NCI-H1694 (cell line): ENCODE results near the gene ELMOD2.
"Not testable (repeated sequence)": the region's sequence is repeated elsewhere in the genome, so short reads cannot be mapped to it uniquely, and the experiment has no call there.

Experiments used
- DNase-seq: peaks from one replicate; lab custom pipeline; 2025; lab: John Stamatoyannopoulos, UW

Gene ELMOD2, protein sequence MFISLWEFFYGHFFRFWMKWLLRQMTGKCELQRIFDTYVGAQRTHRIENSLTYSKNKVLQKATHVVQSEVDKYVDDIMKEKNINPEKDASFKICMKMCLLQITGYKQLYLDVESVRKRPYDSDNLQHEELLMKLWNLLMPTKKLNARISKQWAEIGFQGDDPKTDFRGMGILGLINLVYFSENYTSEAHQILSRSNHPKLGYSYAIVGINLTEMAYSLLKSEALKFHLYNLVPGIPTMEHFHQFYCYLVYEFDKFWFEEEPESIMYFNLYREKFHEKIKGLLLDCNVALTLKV

DNA sequence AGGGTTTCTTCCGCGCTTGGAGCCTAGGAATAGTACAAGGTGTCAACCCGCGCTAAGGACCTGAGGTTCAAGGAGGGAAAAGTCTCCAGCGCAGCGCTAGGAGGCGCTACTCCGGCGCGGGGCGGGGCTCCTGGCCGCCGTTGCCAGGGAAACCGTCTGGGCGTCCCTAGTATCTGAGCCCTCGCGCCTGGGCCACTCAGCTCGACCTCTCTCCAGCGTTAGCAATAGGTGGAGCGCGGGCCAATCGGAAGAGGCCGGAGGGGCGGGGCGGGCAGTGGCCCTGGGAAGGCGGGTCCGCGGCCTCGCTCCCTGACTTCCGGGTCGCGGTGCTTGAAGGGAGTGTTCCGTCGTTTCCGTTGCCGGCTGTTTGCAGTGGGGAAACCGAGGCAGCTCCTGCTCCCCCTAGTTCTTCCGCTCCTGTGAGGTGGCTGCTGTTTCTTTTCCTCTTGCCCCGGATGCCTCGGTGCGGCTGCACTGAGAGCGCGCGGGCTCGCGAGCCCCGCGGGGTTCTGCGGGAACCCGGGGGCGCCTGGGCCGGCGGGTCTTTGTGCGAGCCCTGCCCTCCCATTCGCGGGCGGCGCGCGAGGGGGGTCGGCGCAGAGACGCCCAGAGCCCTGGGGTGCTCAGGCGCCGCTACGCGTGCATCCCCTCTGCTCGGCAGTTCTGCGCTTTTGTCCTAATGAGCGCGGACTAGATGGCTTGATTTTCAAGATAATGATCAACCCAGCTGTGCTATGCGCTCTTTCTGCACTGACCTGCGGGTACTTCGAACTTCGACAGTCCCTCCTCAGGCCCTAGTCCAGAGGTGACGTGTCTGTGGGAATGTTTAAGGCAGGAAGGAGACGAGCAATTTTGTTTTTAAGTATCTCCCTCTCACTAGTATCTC, at the start of gene ELMOD2:
TSS of gene ELMOD2 (plus strand) at position 312 of the 886 bp plus-strand sequence. CDS start 1,261 bp downstream, outside the sequence.
- DNase-seq, result peak; percentile 91

DNA sequence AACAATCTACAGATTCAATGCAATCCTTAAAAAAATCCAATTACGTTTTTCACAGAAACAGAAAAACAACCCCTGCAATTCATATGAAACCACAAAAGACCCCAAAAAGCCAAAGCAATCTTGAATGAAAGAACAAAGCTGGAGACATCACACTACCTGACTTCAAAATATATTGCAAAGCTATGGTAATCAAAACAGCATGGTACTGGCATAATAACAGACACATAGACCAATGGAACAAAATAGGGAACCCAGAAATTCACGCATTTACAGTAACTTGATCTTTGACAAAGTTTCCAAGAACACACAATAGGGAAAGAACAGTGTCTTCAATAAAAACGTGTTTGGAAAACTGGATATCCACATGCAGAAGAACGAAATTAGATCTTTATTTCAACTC, 40.5 kb upstream of the ELMOD2 start:
- no peak for DNase-seq

DNA sequence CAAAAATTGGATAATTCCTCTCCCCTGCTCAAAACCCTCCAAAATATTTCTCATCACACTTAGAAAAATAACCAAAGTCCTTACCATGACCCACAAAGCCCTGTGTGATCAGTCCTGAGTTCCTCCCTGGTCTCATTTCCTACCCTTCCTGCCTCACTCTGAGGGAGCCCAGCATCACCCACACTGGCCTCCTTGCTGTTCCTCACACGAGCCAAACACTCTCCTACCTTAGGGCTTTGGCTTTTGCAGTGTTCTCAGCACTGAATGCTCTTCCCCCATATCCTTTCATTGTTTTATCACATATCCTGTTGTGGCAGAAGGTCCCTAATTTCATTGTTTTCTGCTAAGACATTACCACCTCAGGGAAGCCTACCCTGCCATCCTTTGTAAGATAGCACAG, 38.0 kb upstream of the ELMOD2 start:
- DNase-seq, result no peak

DNA sequence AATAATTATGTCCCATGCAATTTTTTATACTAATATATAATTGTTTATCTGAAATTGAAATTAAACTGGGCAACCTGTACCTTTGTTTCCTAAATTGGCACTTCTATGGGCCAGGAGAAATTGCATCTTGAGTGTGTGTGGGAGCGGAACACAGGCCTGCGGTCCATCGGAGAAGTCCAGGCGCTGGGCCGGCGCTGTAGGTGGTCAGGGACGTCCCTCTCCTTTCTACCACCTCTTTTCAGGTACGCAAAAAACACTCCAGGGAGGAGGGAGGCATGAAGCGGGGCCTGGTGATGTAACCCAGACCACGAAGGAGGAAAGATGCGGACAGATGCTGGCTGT, 26.6 kb upstream of the ELMOD2 start:
- no peak for DNase-seq

DNA sequence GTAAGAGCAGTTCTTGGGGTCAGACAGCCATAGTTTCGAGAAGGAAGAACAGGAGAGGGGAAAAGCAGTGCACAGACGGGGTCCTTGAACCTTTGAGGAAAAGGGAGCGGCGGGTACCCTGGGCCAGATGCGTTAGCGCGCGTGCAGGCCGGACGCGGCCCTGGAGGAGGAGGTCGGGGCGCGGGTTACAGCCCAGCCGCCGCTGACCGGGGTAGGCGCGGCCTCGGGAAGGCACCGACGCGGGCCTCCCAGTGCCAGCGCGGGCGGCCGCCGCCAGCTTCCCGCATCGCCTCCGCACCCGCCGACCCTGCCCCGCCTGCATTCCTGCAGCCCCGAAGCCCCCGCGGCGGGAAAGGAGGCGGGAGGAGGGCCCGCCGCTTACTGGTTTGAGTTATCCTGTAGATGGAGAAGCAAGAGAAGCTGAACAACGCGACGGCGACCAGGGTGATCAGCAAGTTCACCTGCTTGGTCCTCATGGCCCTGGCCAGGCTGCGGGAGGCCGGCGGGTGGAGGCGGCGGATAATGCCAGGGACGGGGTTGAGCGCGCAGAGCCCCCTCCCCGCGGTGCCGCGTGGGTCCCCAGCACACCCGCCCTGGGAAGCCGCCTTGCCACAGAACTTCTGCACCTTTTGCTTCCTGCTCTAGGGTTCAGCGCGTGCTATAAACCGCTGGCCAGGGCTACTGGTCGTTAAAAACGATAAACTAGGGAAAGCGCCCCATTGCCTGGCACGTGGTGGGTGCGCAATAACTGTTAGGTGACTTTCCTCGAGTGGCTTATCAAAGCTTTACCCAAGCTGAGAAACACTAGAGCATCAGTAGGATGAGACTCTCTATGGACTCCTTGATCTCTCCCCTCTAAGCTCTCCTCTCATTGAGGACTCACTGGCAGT, 26.0 kb upstream of the ELMOD2 start, which contains the start of gene MGAT4D:
TSS of gene MGAT4D (minus strand) at position 547 of the 890 bp plus-strand sequence. CDS start at position 476, 71 bp downstream.
- no peak for DNase-seq

DNA sequence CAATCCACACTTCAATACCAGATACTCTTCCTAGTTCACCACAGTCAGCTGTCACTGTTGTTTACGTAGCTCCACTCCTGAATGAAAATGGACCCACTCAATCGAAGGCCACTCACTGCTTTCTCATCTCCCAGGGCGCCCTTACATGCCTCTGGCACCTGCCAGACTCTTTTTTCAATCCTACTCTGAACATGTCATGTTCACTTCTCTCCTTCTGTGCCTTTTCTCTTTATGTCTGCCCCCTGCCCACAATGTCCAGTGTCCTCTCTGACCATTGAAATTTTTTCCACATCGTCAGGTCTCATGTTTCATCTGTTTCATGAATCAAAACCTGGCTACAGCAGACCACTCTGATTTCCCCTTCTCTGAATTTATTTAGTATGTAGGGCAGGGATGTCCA, 24.6 kb upstream of the ELMOD2 start:
- DNase-seq, result no peak

DNA sequence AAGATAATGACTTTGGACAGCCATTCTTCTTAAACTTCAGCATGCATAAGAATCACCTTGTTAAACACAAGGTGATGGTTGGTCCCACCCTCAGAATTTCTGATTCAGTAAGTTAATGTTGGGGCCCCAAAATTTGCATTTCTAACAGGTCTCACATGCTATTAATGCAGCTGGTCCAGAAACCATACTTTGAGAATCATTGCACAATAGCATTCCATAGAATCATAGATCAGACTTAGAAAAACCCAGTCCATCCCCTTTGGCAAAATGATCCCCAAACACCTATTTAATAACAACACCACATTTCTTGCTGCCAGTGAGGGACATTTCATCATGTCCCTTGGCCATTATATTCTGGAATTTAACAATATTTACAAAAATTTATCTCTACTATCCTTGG, 19.7 kb upstream of the ELMOD2 start:
- DNase-seq, result no peak

DNA sequence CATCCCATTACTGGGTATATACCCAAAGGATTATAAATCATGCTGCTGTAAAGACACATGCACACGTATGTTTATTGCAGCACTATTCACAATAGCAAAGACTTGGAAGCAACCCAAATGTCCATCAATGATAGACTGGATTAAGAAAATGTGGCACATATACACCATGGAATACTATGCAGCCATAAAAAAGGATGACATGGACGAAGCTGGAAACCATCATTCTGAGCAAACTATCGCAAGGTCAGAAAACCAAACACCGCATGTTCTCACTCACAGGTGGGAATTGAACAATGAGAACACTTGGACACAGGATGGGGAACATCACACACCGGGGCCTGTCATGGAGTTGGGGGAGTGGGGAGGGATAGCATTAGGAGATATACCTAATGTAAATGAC, 10.2 kb upstream of the ELMOD2 start:
- not testable (repeated sequence) for DNase-seq

DNA sequence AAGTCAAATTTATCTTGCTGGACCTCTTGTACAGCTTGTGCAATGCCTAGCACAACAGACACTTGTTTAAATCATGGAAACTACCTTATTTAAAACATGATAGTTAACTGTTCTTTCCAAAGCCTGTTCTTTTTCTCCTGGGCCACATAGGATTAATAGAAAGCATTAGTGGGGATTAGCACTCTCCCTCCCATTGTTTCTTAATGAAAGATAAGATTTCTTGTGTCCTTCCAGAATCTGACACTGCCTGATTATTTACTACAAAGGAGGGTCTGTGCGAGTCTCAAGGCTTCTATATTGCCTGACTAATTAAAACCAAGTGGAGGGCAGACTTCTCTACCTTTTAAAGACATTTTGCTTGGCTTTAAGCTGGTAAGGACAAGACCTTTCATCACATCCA, 8.5 kb upstream of the ELMOD2 start:
- no peak for DNase-seq

DNA sequence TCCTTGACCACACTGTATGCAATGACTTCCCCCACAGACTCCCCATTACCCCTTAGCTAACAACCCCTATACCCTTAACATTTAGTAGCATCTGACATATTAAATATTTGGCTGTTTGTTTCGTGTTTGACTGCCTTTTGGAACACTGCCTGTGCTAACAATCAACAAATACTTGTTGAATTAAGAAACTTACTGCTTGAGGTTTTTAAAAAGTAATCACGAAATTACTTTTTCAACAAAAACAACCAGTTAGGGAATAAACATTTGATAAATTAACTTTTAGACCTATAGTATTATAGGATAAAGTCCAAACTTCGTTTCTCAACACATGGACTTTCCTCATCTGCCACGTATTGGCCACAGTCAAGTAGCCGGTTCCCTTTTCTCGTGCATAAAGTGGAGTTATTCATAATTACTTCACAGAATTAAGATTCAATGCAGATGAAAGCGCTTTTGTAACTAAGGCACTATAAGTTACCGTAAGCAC, 555 bp upstream of the ELMOD2 start:
- DNase-seq, result no peak

DNA sequence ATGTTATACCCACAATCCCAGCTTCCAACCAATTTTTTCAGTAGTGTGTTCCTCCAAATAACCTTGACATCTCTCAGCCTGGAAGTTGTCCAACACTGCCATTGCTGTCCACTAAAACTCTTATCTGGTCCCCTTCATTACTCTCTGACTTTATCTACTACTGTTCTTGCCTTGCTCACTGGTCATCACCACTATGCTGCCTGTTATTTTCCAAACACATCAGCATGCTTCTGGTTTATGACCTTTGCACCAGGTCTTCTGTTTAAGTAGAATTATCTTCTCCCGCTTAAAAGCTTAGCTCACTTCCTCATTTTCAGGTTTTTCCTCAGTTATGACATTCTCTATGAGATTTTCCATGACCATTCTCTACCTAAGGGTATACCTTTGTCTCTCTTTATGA, 5.5 kb downstream of the ELMOD2 start:
- no peak for DNase-seq

DNA sequence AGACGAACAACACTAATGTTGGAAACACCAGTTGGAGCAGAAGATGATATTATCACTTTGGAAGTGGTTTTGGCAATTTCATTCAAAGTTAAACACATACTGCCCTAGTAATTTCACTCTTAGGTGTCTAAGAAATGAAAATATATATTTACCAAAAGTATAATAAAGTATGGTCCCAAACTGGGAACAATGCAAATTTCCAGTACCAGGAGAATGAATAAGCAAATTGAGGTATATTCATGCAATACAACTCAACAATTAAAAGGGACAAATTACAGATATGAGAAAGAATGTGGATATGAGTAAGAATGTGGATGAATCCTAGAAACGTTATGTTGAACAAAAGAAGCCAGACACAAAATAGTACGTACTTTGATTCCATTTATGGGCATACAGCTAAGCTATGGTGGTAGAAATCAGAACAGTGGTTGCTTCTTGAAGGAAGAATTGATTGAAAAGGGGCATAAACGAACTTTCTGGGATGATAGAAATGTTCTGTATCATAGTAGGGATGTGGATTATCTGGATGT, 10.0 kb downstream of the ELMOD2 start:
- DNase-seq, result no peak

DNA sequence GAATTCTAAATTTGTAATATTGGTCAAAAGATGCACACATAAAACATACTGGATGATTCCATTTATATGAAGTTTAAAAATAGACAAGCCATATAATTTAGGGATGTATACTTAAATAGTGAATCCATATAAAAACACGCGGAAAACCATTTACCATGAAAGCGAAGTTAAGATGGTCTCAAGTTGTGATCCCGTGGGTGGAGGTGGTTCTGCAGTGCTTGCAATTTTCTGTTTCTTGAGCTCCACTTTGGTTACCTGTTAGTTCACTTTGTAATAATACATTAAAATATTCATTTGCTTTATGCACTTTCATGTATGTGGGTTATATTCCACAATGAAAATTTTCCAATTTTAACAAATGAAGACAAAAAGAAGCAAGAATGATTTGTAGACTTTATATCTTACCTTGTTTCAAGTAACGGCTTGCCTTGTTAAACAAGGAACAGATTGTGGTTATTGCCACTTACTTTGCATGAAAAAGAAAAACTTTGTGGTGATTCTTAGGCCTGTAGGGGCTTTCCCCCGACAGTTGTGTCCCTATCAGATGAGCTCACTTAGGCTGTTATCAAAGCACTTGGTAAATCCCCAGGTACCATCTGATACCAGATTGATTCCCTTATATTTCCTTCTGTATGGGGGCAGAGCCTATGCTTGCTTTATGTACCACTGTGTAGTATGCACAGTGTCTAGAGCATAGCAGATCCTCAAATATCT, 32.6 kb downstream of the ELMOD2 start:
- no peak for DNase-seq

DNA sequence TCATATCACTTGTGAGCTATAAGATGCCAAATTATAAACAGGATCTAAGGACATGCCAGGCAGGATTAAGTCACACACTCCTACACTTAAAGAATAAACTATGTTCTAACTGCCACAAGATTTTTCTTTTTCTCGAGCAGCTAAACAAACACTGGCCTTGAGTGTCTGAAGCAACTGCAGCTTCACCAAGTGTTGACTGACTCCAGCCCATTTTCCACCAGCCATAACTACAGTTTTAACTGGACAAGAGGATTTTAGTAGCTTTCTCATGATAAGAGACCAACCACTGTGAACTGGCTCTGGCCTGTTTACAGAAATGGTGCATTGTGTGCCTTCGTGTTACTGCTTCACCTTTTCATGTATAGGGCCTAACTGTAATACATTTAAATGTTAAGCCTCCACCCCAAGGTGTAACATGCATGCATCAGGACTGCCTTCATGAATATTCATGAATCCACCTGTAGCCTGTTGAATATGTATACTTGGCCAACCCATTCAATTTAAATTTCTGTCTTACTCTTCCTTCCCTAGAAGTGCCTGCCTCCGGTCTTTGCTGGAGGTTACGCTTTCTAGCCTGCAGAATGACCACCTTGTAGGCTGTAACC, 34.0 kb downstream of the ELMOD2 start:
- DNase-seq, result no peak

DNA sequence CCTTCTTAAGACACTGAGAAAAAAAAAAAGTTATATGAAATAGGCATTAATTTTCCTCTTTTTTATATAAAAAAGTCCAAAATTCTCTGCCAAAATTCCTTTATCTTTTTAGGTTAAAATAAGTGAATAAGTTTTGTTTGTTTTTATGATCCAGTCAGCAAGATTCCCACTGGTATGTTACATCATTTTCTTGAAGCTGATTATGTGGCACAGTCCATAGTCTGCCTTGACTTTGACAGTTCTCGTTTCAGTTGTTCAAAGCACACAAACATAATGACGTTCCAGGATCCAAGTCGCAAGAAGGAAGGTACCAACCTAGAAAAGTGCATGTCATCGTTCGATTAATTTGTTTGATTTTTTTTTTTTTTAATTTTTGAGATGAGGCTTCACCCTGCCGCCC, 35.7 kb downstream of the ELMOD2 start:
- no peak for DNase-seq

DNA sequence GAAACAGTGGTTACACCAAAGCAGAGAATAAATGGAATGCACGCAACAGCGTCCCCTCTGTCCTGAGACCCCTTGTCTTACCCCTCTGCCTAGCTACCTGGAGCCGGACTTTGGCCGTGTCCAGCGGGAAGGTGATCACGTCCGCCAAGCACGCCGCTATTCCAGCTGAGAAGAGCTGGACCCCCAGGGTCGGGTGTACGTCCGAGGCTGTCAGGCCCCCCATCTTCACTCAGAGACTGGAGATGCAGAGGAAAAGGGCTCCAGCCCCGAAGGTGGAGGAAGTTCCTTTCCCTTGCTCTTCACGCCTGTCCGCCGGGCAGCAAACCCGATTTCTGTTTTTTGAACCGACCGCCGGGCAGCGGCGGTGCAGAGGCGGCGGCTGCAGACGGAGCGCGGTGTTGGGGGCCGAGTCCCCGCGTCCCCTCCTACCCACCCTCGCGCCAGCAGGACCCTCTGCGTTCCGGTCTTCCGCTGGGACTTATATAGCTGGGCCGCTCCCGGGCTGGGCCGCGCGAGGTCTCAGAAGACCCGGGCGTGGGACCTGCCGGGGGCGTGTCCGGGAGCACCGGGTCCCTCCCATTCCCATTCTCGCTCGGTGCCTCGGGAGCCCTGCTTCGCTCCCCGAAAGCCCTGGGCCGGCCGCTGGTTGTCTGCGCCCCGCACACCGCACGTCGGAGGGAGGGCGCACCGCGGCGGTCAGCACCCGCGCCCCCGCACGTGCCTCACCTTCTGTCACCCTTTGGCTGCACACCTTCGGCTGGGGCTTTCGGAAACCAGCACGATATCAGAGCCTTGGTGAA, 44.7 kb downstream of the ELMOD2 start, which contains the start of gene UCP1:
TSS of gene UCP1 (minus strand) at position 455 of the 800 bp plus-strand sequence. CDS start at position 223, 232 bp downstream.
- no peak for DNase-seq

DNA sequence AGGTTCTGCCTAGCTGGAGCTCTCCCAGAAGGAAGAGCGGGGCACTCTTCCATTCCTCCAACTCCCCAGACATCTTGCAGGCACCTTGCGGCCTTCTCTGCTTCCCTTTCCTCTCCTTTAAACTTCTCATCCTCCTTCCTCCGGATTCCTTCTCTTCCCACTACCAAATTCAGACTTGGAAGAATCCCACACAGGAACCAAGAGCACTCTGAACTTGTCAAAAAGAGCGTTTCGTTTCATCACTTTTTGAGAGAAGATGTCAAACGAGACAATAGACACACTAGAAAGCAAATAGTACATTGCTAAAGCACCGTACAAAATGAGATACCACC, 45.3 kb downstream of the ELMOD2 start:
- no peak for DNase-seq

DNA sequence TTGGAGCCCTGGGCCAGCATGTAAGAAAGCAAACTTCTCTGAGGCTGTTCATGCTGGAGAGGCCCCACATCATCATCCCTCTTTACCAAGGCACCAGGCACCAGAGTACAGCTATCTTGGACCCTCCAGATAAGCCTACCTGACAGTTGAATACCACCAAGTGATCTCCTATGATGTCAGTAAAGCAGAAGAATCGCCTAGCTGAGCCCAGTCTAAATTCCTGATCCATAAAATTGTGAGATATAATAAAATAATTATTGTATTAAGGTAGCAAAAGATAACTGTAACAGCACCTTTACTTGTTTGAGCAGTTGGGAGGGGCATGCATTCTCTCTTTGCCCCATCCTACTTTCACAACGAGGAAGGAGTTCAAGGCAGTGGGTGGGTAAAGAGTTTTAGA, 47.7 kb downstream of the ELMOD2 start:
- no peak for DNase-seq

DNA sequence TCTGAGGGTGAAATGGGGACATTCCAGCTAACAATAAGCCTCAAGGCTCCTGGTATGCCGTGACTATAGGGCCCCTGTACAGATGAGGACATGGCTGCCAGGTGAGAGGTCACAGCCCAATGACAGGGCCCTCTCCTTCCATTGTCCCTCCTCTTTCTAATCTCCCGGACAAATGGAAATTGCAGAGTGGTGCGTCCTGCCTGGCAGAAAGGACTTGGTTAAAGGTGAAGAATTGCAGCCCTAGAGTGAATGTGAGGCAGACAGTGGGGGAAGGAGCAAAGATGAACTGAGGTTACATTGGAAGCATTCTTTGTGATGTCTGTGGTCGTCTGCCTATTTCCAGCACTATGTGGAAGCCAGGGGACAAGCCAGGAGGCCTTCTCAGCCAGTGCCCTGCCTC, 51.5 kb downstream of the ELMOD2 start:
- no peak for DNase-seq

DNA sequence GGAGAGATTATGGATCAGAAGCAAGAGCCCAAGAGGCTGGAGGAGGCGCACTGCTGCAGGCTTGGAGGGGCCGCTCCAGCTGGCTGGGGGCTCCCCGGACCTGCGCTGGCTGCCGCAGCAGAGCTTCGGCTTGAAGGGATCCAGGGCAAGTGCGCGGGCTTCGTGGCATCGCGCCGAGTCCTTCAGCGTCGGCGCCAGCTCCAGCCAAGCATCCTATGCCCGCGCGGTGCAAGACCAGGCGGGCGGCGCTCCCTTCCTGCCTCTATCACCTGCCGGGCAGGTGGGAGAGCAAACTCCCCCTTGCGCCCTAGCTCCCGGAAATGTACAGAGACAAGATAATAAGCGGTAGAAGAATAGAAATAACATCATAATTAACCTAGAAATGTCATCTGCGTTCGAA, 55.3 kb downstream of the ELMOD2 start:
- DNase-seq, result no peak
